ENCODE data around the gene ENTPD8.

DNA sequence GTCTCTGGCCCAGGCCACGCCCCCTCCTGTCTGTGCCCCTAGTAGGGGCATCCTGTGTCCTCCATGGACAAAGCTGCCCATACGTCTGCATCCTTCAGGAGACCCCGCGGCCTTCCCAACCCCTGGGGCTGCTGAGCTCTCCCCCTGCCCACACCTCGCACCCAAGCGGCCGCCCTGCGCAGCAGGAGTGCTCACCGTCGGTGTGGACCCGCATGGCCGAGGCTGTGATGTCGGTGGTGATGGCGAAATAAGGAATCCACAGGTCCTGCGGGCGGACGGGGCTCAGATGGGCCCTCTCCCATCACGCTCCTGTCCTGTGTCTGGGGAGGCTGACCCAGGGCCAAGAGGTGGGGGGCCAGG is 22.8 kb upstream of the ENTPD8 start:
- no peak for TF ChIP-seq CTCF (IDR thresholded peaks at IDR 0.05)
- no peak for TF ChIP-seq EP300 (IDR thresholded peaks at IDR 0.05)
- TF ChIP-seq POLR2A (IDR thresholded peaks at IDR 0.05): no peak
